Jurkat, Clone E6-1 (cell line): ENCODE measurements around the gene CTSS.
A peak's percentile ranks its signal among the peaks of the same experiment; 100 is the strongest.
"Not testable (repeated sequence)": the region's sequence is repeated elsewhere in the genome, so short reads cannot be mapped to it uniquely, and the experiment has no call there.

ENCODE experiments used
- DNase-seq: peaks from one replicate; pipeline ENCODE4 v3.0.0-alpha.2; 2011; ENCODE audit warnings: low read depth, low spot score
- H3K4me3 ChIP-seq: 2 replicates; pipeline ENCODE4 v1.5.1; 2011; ENCODE audit warnings: mild to moderate bottlenecking, low read length, control low read depth, moderate library complexity

The CTSS gene

GRCh38 chr1:150718225-150718891 is 47.2 kb downstream of the CTSS start:
- DNase-seq: no peak

GRCh38 chr1:150709031-150709430 is 56.5 kb downstream of the CTSS start:
- H3K4me3 ChIP-seq, DNase-seq: not testable (repeated sequence)

More at GRCh38 chr1:150718225-150718891, 47.2 kb downstream of the CTSS start:
- no peak overlapping the region for H3K4me3 ChIP-seq

GRCh38 chr1:150708595-150708994 is 57.0 kb downstream of the CTSS start:
- no peak for DNase-seq
- no peak overlapping the region for H3K4me3 ChIP-seq

GRCh38 chr1:150706091-150706490 is 59.5 kb downstream of the CTSS start:
- no peak overlapping the region for H3K4me3 ChIP-seq
- DNase-seq: no peak

- DNase-seq: no peak
- H3K4me3 ChIP-seq: no peak overlapping the region
Observed at GRCh38 chr1:150703427-150703826, 62.2 kb downstream of the CTSS start.

- peak within 1 kb of the TSS; percentile 92 for H3K4me3 ChIP-seq
- DNase-seq: peak; percentile 99
Observed at GRCh38 chr1:150696995-150697927, 68.3 kb downstream of the CTSS start, which contains the start of gene GOLPH3L. Gene GOLPH3L (minus strand): TSS chr1:150697154. CDS start chr1:150694838, 2,316 bp downstream.

- DNase-seq: no peak
- H3K4me3 ChIP-seq: peak overlapping the region; percentile 92
Observed at GRCh38 chr1:150696590-150696989, 69.0 kb downstream of the CTSS start.

- no peak for DNase-seq
- peak overlapping the region; percentile 92 for H3K4me3 ChIP-seq
Observed at GRCh38 chr1:150696162-150696561, 69.4 kb downstream of the CTSS start.

GRCh38 chr1:150695561-150695960 is 70.0 kb downstream of the CTSS start:
- H3K4me3 ChIP-seq: no peak overlapping the region
- DNase-seq: no peak

GRCh38 chr1:150692720-150693119 is 72.9 kb downstream of the CTSS start:
- no peak for DNase-seq
- no peak overlapping the region for H3K4me3 ChIP-seq

- H3K4me3 ChIP-seq: no peak overlapping the region
- no peak for DNase-seq
Observed at GRCh38 chr1:150688763-150689162, 76.8 kb downstream of the CTSS start.

- H3K4me3 ChIP-seq: no peak overlapping the region
- DNase-seq: no peak
Observed at GRCh38 chr1:150686275-150686674, 79.3 kb downstream of the CTSS start.

- H3K4me3 ChIP-seq: no peak overlapping the region
- DNase-seq: no peak
Observed at GRCh38 chr1:150683914-150684313, 81.7 kb downstream of the CTSS start.
